OCI-LY3 (cell line): ENCODE measurements around the gene TEX10.

Source experiments
- EZH2phosphoT487 ChIP-seq: fragments of 200-600 bp; shearing (Covaris generic); IDR thresholded peaks from 2 replicates; pipeline ENCODE4 v1.6.1; 2018; ENCODE audit warnings: antibody characterized with exemption, mixed run types, low read depth
- TF ChIP-seq, protein P1 (sequence below): fragments of 200-600, 300-600 bp; sonication (generic); IDR thresholded peaks from 2 replicates; pipeline ENCODE4 v1.5.1; 2014; ENCODE audit warnings: antibody characterized with exemption, low read length, low read depth

DNA sequence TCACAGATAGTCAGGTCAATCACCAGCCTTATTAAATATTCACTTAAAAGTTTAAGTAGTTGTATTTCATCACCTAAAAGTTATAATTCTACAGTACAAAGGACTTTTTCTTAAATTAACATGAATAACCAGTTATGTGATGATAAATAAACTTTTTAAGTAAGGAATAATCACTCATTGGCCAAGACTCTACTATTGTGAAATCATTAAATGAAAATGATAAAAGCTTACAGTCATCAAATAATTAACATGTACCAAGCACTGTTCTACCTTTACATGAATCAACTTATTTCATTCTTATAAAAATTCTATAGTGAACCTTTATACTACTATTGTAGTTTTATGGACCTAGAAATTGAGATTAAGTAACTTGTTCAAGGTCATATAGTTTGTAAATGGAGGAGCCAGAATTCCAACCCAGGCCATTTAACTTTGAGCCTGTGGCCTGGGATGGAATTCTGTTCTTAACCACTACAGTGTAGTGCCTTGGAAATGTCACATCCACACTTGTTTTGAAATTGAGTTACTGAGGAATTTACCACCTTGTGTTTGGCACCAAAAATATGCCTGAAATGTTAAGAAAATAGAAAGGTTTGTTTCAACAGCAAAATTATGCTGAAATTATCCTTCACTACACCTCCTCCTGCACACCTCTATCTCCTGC lies 41.4 kb upstream of the TEX10 start:
- TF ChIP-seq, protein P1, sequence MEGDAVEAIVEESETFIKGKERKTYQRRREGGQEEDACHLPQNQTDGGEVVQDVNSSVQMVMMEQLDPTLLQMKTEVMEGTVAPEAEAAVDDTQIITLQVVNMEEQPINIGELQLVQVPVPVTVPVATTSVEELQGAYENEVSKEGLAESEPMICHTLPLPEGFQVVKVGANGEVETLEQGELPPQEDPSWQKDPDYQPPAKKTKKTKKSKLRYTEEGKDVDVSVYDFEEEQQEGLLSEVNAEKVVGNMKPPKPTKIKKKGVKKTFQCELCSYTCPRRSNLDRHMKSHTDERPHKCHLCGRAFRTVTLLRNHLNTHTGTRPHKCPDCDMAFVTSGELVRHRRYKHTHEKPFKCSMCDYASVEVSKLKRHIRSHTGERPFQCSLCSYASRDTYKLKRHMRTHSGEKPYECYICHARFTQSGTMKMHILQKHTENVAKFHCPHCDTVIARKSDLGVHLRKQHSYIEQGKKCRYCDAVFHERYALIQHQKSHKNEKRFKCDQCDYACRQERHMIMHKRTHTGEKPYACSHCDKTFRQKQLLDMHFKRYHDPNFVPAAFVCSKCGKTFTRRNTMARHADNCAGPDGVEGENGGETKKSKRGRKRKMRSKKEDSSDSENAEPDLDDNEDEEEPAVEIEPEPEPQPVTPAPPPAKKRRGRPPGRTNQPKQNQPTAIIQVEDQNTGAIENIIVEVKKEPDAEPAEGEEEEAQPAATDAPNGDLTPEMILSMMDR = no peak
- TF ChIP-seq EZH2phosphoT487 = no peak
